ENCODE measurements around the gene TOR4A.

DNA sequence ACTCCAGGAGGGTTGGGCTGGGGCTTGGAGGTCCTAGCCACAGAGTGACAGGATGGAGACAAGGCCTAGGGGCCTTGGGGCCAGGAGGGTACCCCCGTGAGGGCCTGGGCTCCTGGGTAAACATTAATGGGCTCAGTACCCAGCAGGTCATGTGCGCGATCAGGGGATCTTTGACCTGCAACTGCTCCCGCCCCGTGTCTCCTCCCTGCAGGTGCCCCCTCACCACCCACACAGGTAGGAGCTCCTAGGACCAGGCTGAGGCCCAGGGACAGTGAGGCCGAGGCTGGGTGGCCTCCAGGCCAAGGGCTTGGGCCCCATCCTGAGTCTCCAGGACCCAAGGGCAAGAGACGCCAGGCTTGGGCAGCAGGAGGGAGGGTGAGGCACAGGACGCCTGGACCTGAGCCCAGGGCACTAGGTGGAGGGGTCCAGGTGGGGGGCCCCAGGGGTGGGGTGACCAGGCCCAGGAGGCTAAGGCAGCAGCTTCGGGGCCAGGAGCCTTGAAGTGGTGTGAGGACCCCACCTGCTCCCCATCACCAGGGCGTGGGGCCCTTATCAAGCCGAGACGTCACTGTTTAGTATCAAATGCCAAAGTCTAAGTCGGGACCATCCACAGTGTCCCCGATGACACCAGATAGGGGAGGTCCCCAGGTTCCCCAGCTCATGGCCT, 46.7 kb upstream of the TOR4A start, which contains the start of gene SLC34A3:
- TF ChIP-seq, protein P1, sequence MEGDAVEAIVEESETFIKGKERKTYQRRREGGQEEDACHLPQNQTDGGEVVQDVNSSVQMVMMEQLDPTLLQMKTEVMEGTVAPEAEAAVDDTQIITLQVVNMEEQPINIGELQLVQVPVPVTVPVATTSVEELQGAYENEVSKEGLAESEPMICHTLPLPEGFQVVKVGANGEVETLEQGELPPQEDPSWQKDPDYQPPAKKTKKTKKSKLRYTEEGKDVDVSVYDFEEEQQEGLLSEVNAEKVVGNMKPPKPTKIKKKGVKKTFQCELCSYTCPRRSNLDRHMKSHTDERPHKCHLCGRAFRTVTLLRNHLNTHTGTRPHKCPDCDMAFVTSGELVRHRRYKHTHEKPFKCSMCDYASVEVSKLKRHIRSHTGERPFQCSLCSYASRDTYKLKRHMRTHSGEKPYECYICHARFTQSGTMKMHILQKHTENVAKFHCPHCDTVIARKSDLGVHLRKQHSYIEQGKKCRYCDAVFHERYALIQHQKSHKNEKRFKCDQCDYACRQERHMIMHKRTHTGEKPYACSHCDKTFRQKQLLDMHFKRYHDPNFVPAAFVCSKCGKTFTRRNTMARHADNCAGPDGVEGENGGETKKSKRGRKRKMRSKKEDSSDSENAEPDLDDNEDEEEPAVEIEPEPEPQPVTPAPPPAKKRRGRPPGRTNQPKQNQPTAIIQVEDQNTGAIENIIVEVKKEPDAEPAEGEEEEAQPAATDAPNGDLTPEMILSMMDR (IDR thresholded peaks at IDR 0.05): no peak
- no peak for TF ChIP-seq POLR2A (IDR thresholded peaks at IDR 0.05)

All from prostate gland (tissue), 2 donors.